Stimulated activated CD4-positive, alpha-beta T cell treated with anti-CD3 and anti-CD28 coated beads, Interleukin-15, amount 100 ng/mL, for 48 hours (primary cell): Measurements from ENCODE around the gene CFTR.
"Not testable (repeated sequence)": the region's sequence is repeated elsewhere in the genome, so short reads cannot be mapped to it uniquely, and the experiment has no call there.

Experiments
- DNase-seq, 2 donors: peaks; one replicate each; pipeline ENCODE4 v3.0.0-alpha.2; 2020; ENCODE audit warnings: low read depth in 2 of 2

Gene CFTR

GRCh38 chr7:117479225-117480054, at the start of gene CFTR:
Gene CFTR, plus strand, starts transcription at chr7:117480025. Its CDS starts 70 bp downstream, at chr7:117480095.
- no peak for DNase-seq

- DNase-seq, result no peak
Measured at GRCh38 chr7:117435475-117436043, 44.3 kb upstream of the CFTR start.

DNA sequence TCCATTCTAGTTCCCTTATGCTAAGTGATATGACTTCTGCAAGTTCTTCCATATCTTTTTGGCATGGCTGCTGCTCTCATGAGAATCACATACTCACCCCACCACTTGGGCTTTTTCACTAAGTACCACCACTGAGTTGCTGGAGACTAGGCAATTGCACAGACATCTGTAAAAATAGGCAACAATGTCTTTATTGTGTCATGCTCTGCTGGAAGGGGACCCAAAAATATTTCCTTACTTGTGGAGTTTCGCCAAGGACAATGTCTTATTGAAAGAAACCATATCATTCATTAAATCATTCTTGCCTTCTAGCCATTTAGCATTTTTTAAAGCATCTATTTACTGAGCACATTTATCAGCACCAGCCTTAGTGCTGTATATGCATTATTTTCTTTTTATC, 35.2 kb upstream of the CFTR start:
- no peak for DNase-seq

GRCh38 chr7:117445206-117445605, 34.6 kb upstream of the CFTR start:
- DNase-seq, result no peak

GRCh38 chr7:117446220-117446815, 33.5 kb upstream of the CFTR start:
- DNase-seq, result no peak

GRCh38 chr7:117448655-117449054, 31.2 kb upstream of the CFTR start:
- DNase-seq, result no peak

- no peak for DNase-seq
Measured at GRCh38 chr7:117458977-117459583, 20.7 kb upstream of the CFTR start.

DNA sequence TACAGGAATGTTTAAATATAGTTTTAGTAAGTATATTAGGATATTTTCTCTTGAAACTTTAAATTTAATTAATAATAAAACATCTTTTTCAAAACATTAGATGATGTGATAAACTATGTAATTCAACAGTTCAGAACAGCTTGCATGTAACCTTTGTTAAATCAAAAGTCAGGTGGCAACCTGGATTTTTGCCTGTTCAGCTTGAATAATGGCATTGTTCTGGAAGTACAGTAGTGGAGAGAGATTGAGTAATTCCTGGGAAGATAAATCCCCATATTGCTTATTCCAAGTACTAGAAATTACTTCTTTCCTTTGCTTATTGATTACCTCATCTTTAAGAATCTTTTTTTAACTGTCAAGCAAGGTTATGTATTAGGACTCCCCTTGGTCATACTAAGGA, 20.1 kb upstream of the CFTR start:
- DNase-seq, result no peak

DNA sequence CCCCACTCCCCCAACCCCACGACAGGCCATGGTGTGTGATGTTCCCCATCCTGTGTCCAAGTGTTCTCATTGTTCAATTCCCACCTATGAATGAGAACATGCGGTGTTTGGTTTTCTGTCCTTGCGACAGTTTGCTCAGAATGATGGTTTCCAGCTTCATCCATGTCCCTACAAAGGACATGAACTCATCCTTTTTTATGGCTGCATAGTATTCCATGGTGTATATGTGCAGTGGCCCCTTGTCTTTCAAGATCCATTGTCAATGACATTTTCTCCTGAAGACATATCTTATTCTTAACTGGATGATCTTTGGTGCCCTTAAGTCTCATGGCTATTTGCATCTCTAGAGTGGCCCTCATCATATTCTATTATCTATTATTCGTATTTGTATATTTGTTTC, 19.0 kb upstream of the CFTR start:
- not testable (repeated sequence) for DNase-seq

DNA sequence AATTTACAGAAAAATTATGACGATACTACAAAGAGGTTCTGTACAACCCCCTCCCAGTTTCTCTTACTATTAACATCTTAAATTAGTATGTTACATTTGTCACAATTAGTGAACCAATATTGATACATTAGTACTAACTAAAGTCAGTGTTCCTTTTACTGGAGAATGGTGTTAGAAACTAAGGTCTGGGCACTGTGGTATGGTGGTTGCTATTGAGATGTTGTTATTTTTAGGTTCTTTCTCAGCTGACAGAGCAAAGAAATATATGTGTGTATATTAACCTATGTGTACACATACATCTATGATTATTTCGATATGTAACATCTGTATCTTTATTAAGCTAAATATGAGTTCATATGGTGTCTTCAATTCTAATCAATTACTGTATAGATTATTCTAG, 11.7 kb upstream of the CFTR start:
- DNase-seq, result no peak

GRCh38 chr7:117470777-117471176, 9.0 kb upstream of the CFTR start:
- no peak for DNase-seq

GRCh38 chr7:117472335-117472734, 7.5 kb upstream of the CFTR start:
- no peak for DNase-seq

DNA sequence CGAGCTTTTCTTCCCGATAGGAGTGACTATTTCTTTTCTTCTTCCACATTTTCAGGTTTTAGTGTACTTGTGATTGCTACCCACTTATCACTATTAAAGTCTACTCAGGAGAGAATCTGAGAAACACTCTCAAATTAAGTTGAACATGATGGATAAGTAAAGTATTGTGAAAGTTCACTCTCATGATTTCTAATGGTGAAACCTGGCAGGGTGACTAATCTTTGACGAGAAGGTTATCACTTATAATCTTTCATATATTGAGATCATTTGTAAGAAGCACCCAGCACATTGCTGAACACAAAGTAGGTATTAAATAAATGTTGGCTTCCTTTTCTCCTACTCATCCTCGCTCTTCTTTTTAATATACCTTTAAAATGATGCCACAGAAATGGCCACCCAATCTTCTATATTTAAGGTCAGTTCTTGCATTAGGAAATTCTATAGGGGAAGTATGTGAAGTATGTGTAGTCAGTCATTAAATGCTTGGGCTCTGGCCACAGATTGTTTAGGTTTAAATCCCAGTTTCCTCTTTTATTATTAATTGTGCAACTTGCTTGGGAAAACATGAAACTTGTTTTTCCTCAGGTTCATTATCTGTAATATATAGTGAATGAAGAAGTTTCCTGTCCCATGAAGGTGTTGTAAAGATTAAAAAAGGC, 3.1 kb upstream of the CFTR start:
- DNase-seq, result no peak

DNA sequence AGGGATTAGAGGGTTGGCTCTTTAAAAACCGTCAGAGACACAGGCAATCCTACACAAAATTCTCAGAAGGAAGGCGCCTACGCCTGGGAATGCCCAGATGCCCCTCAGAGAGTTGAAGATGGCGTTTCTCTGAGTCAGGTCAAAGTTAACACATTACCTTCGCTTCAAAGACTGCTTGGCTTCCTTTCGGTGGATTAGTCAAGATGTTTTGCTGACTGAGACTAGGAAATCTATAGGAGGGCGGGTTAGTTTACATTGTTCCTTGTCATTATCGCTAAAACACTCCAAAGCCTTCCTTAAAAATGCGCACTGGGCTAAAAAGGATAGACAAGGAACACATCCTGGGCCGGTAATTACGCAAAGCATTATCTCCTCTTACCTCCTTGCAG, 995 bp upstream of the CFTR start:
- no peak for DNase-seq

GRCh38 chr7:117480055-117480362, 184 bp downstream of the CFTR start:
- DNase-seq, result no peak

GRCh38 chr7:117480978-117481377, 1.2 kb downstream of the CFTR start:
- DNase-seq, result no peak

DNA sequence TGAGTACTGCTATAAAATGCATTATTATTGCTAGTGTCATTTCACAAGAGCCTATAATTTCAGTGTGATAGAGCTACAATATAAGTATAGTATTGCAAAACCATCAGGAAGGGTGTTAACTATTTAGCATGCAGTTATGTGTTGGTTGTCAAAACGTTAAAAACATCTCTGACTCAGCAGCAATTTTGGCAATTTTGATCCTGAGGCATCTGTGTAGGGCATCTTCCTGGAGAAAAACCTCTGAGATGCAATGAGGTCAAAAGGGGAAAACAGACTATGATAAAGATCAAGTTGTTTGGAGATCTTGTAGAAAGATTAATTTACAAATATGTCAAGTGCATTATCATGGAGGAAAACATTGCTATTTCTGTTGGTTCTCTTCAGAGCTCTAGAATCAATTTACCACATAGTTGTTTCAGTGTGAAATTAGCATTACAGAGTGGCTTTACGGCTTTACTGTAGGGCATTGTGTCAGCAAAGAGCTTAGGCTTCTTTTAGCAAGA, 5.3 kb downstream of the CFTR start:
- DNase-seq, result no peak

GRCh38 chr7:117489016-117489415, 9.2 kb downstream of the CFTR start:
- DNase-seq, result no peak

GRCh38 chr7:117489430-117489829, 9.6 kb downstream of the CFTR start:
- DNase-seq, result no peak

DNA sequence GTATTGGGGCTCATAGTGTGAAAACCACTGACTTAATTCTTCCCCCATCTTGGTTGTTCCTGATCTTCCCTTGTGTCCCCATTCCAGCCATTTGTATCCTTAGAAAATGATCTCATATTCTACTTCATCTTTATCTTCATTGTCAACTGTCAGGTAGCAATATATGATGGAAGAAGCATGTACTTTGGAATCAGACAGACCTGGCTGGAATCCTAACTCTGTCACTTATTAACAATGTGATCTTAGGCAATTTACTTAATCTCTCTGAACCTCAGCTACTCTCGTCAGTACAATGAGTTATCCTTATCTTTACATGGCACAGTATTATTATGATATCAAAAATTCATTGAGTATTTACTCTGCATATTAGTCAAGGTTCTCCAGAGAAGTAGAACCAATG, 10.1 kb downstream of the CFTR start:
- DNase-seq, result no peak

- no peak for DNase-seq
Measured at GRCh38 chr7:117492649-117493048, 12.8 kb downstream of the CFTR start.

DNA sequence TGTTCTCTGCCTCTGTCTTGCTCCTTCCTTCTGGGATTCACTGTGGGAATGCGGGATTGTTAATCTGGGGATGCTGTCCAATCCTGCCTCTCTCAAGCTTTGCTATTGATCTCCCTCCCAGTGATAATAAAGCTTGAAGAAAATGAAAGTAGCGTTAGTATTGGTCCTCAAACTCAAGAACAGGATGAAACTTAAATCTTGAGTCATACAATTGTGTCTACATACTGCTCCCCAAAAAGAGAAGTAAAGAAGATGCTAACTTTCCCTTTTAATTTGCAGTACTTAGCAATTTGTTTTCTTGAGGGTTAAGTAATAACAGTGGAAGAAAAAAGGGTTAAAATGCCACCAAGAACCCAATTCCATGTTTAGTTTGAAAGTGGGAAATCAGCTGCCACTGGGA, 13.6 kb downstream of the CFTR start:
- DNase-seq, result no peak
